Mucosa of descending colon (tissue), 3 donors: ENCODE results near the gene NGDN. TPM values are rescaled to one million over a fixed set of nuclear protein-coding genes. Genes with fewer than 3 reads are reported as not detected.

ENCODE experiments used
- ATAC-seq: fragments of 200-7000 bp; cut with Tn5 transposase; one replicate; pipeline ENCODE4 v1.9.1; 2020; ENCODE audit warnings: mild to moderate bottlenecking, moderate library complexity
- DNase-seq, 3 donors: peaks; one replicate each; pipeline ENCODE4 v3.0.0-alpha.2; 2020
- H3K36me3 ChIP-seq: fragments of 200-600 bp; one replicate; pipeline ENCODE4 v1.8.0; 2021; ENCODE audit warnings: low read depth, mild to moderate bottlenecking
- H3K4me1 ChIP-seq: fragments of 200-600 bp; one replicate; pipeline ENCODE4 v1.8.0; 2021; ENCODE audit warnings: low read depth, mild to moderate bottlenecking
- H3K4me3 ChIP-seq: fragments of 200-600 bp; one replicate; pipeline ENCODE4 v1.8.0; 2021; ENCODE audit warnings: mild to moderate bottlenecking
- H3K9me3 ChIP-seq: fragments of 200-600 bp; one replicate; pipeline ENCODE4 v1.8.0; 2021; ENCODE audit warnings: mild to moderate bottlenecking
- intact Hi-C, 2 donors: fragments of 100-400 bp; cut with DNase I in 1 of 2; cut with micrococcal nuclease in 1 of 2; formaldehyde crosslinking; loops; one replicate each; pipeline versions ENCODE4 v1.11.0 to v1.11.1; 2022; cut with DNase I, micrococcal nuclease
- total RNA-seq, 3 donors: library from RNA; stranded (reverse); fragmentation: NEBNext Ultra II Directional in 2 of 3; extraction: Animal tissue kit (Norgen Biotek cat#: 25700) in 2 of 3; gene quantifications; one replicate each; pipeline versions ENCODE4 v1.2.1 to v1.2.4, GENCODE V29; 2021 to 2023
- TF ChIP-seq, protein P1 (sequence below): fragments of 200-600 bp; IDR thresholded peaks from one replicate; pipeline ENCODE4 v1.8.0; 2022; ENCODE audit warnings: antibody characterized with exemption, mild to moderate bottlenecking
- donor health status: DM: no; HTN: no; CAD: no; lungs with moderate emphysema.
- donor health status: DM: no; HTN: no; CAD: no.
- donor health status: DM: no; HTN: yes; CAD: no.

NGDN gene
- total RNA-seq, 3 donors from 2014 or later: 29.1 to 35.3 (median 29.9) TPM

DNA sequence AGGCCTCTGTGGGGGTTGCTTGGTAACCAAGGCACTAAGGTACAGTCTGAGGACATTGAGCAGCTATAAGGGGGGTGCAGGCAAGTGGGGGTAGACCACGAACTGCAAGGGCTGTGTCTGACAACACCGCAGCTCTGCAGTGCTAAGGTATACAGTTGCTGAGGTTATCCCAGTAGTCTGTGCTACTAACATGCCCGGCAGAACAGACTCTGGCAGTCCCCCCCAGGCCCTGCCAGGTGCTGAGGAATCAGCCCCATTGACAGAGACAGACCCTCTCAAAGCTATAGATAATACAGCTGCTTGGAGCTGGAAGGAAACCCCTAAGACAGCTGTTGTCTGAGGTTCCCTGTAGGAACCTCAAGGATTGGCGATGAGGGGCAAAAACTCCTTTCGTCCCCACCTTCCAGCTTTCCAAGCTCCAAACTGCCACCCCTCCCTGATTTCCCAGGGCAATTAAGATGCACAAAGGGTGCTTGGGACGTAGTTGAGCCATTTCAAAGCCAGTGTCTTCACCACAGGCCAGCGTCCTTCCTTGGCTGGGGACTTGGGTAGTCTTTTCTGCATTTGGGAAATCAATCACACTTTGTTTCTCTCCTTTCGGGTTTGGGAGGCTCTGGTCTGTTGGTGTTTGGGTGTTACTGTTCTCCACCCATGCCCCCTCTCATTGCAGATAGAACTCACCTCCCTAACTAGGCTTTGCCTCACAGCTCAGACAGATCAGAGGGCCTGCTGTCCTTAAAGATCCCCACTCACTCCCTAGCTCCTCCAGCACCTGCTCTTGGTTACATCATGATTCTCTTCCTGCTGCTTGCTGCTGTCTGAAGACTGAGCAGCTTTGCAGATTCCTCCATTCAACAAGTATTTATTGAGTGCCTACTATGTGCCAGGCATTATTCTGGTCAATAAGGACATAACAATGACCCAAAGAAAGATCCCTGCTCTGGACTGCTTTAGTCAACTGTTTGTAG is 32.1 kb upstream of the NGDN start:
- Histone ChIP-seq H3K36me3 (no peaks in the 10 kb centered on the region), H3K4me1 (no peaks in the 10 kb centered on the region), H3K4me3 (no peak overlapping the region), H3K9me3 (no peaks in the 10 kb centered on the region)
- ATAC-seq (no peak), DNase-seq (no peak)
- TF ChIP-seq, protein P1, sequence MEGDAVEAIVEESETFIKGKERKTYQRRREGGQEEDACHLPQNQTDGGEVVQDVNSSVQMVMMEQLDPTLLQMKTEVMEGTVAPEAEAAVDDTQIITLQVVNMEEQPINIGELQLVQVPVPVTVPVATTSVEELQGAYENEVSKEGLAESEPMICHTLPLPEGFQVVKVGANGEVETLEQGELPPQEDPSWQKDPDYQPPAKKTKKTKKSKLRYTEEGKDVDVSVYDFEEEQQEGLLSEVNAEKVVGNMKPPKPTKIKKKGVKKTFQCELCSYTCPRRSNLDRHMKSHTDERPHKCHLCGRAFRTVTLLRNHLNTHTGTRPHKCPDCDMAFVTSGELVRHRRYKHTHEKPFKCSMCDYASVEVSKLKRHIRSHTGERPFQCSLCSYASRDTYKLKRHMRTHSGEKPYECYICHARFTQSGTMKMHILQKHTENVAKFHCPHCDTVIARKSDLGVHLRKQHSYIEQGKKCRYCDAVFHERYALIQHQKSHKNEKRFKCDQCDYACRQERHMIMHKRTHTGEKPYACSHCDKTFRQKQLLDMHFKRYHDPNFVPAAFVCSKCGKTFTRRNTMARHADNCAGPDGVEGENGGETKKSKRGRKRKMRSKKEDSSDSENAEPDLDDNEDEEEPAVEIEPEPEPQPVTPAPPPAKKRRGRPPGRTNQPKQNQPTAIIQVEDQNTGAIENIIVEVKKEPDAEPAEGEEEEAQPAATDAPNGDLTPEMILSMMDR: no peak
- intact Hi-C loops: no loop called here

DNA sequence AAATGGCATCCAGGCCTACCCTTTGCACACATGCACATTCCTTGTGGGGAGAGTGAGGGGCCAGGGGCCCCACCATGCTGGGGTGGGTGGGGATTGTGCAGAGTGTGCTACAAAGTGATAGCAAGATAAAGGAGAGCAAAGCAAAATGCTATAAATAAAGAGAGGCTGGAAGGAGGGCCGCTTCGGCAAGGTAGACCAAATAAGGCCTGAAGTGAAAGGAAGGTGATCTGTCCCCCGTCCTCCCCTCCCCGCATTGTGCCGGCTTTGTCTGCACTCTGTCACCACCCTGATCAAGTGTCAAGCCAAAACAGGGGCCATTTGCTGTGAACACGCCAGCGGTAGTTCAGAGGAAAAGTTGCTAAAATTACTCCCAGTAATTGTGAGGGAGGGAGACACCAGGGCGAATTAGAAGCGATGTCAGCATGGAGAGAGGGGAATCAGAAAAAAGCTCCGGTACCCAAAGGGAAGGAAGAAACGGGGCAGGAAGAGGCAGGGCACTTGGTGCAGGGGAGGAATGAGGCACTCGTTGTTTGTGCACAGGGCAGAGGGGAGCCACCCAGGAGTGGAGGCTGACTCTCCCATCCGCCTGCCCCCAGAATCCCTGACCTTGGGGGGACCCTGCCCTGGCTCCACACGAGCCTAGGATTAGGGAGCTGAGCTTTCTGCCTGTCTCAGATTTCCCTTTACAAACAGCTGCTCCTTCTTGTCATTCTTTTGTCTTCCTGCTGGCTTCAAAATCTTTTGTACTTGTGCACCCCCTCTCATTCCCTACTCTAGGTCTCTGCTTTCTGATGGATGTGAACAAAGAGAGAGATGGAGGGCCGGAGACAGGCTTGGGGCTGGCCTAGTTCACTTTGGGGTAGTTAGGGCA is 31.2 kb upstream of the NGDN start:
- intact Hi-C loops: no loop called here
- Histone ChIP-seq H3K4me1 (no peaks in the 10 kb centered on the region), H3K36me3 (no peaks in the 10 kb centered on the region), H3K4me3 (no peak overlapping the region), H3K9me3 (no peaks in the 10 kb centered on the region)
- TF ChIP-seq, protein P1: no peak
- ATAC-seq: no peak
- no peak for DNase-seq

GRCh38 chr14:23439107-23439835 is 30.2 kb upstream of the NGDN start:
- no peak for ATAC-seq
- H3K4me3 ChIP-seq: no peak overlapping the region
- H3K9me3 ChIP-seq: no peaks in the 10 kb centered on the region
- no peaks in the 10 kb centered on the region for H3K4me1 ChIP-seq
- intact Hi-C loops: no loop called here
- TF ChIP-seq, protein P1: no peak
- no peaks in the 10 kb centered on the region for H3K36me3 ChIP-seq
- DNase-seq: no peak

- Histone ChIP-seq H3K4me1 (peaks cover under 1% of the 10 kb centered on the region), H3K36me3 (no peaks in the 10 kb centered on the region), H3K4me3 (no peak overlapping the region), H3K9me3 (no peaks in the 10 kb centered on the region)
- ATAC-seq (no peak), DNase-seq (no peak)
- intact Hi-C loops: no loop called here
- TF ChIP-seq, protein P1: no peak
Observed at GRCh38 chr14:23441076-23441475, 28.4 kb upstream of the NGDN start.

DNA sequence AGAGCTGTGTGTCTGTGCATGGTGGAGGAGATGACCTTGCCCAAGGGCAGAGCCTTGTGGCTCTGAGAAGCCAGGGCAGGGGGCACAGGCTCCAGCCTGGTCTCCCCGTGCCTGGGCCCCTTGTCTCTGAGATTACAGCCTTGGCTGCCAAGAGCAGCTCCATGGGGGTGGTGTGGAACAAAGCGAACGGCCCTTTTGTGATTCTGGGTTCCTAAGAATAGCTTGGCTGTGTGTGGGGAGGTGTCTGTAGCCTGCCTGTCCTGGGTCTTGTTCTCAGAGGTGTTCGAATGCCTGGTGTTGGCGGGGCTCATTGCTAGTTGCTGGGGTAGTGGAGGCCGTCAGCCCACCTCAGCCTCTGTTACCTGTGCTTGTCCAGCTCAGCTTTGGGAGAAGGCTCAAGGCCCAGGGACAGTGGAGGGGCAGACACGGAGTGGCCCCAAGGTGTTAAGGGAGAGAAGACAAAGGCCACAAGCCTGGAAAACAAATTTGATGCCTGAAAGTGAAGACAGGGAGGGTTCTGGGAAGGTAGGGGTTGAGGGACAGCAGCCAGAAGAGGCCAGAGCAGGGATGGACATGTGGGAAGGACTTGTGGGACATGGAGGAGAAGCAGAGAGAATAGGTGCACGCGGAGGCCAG is 26.7 kb upstream of the NGDN start:
- TF ChIP-seq, protein P1: no peak
- DNase-seq (no peak), ATAC-seq (no peak)
- intact Hi-C loops: no loop called here
- peaks cover 16% of the 10 kb centered on the region for H3K4me1 ChIP-seq
- H3K4me3 ChIP-seq: no peak overlapping the region
- no peaks in the 10 kb centered on the region for H3K9me3 ChIP-seq
- H3K36me3 ChIP-seq: no peaks in the 10 kb centered on the region
